Lung (tissue), 12 donors: ENCODE measurements around the gene DNAJC1. TPM values are rescaled to one million over a fixed set of nuclear protein-coding genes. Genes with fewer than 3 reads are reported as not detected.

ENCODE experiments used
- ATAC-seq: fragments of 200-7000 bp; cut with Tn5 transposase; one replicate; pipeline ENCODE4 v1.9.1; 2020; ENCODE audit warnings: moderate number of reproducible peaks; ENCODE audit not compliant: insufficient read depth, low FRiP score
- DNase-seq, 3 donors: peaks; one replicate each; pipeline ENCODE4 v3.0.0-alpha.2; 2013 to 2017
- H3K27ac ChIP-seq, 2 donors: one replicate each; pipeline ENCODE4 v1.5.1; 2013; ENCODE audit warnings: mild to moderate bottlenecking in 2 of 2, moderate library complexity in 2 of 2, control low read depth in 1 of 2, inconsistent platforms in 1 of 2, low read depth in 1 of 2, low read length in 1 of 2
- H3K27me3 ChIP-seq, 3 donors: one replicate each; pipeline ENCODE4 v1.5.1; 2013; ENCODE audit warnings: low read length in 2 of 3; ENCODE audit not compliant: control insufficient read depth in 3 of 3, insufficient read depth in 3 of 3
- H3K36me3 ChIP-seq, 4 donors: one replicate each; pipeline ENCODE4 v1.5.1; 2013; ENCODE audit warnings: low read length in 4 of 4, mild to moderate bottlenecking in 1 of 4, moderate library complexity in 1 of 4; ENCODE audit not compliant: control insufficient read depth in 4 of 4, insufficient read depth in 4 of 4
- H3K4me1 ChIP-seq, 5 donors: one replicate each; pipeline ENCODE4 v1.5.1; 2013; ENCODE audit warnings: low read length in 5 of 5, mild to moderate bottlenecking in 2 of 5, moderate library complexity in 1 of 5; ENCODE audit not compliant: control insufficient read depth in 5 of 5, insufficient read depth in 5 of 5
- H3K4me3 ChIP-seq: one replicate; pipeline ENCODE4 v1.5.1; 2013; ENCODE audit warnings: mild to moderate bottlenecking, control low read depth, moderate library complexity
- H3K9ac ChIP-seq, 2 donors: one replicate each; pipeline ENCODE4 v1.5.1; 2013; ENCODE audit warnings: low read length in 2 of 2, control low read depth in 1 of 2; ENCODE audit not compliant: insufficient read depth in 1 of 2
- H3K9me3 ChIP-seq, 4 donors: one replicate each; pipeline ENCODE4 v1.5.1; 2013; ENCODE audit warnings: low read length in 3 of 4, mild to moderate bottlenecking in 1 of 4, moderate library complexity in 1 of 4; ENCODE audit not compliant: control insufficient read depth in 4 of 4, insufficient read depth in 3 of 4
- CTCF ChIP-seq: IDR thresholded peaks from 2 replicates; pipeline ENCODE4 v1.5.1; 2012; ENCODE audit warnings: mild to moderate bottlenecking; ENCODE audit errors: control extremely low read depth, extremely low read depth
- WGBS, 2 donors: extraction: QIAGEN DNeasy Blood & Tissue Kit; methylation state at CpG; one replicate each; pipeline ENCODE4 v1.1.7; 2013; 5-methylcytosine and 5-hydroxymethylcytosine counted together
- polyA plus RNA-seq, 2 donors: library from polyadenylated mRNA; stranded (reverse); fragments of 200-250 nt; gene quantifications; one replicate each; pipeline ENCODE4 v1.2.1, GENCODE V29; 2013
- total RNA-seq, 2 donors: library from RNA; depleted of rRNA in 1 of 2; stranded (reverse); fragments of >200 nt in 1 of 2; gene quantifications; one replicate each; pipeline ENCODE4 v1.2.1, GENCODE V29; 2014 to 2021
- donor health status: control.
- donor health status: control.
- donor health status: Bipolar disorder and iron deficiency.
- donor health status: healthy.
- donor health status: DM: yes; HTN: yes; CAD: no.

Gene DNAJC1
- total and polyA plus RNA-seq, 4 donors, result 31.0 to 38.2 (median 35.6) TPM

GRCh38 chr10:21934307-21934706 is 69.2 kb downstream of the DNAJC1 start:
- no peaks in the 10 kb centered on the region for H3K27me3 ChIP-seq
- no peak overlapping the region for H3K9ac ChIP-seq
- 88 to 100% methylated on average over 1 of the region's 1 CpG for WGBS, 2 donors
- no peaks in the 10 kb centered on the region for H3K36me3 ChIP-seq
- no peak for TF ChIP-seq CTCF
- H3K4me1 ChIP-seq, result peaks cover 0 to 11% (median 0%) of the 10 kb centered on the region in 5 donors
- DNase-seq, result no peak
- no peak for ATAC-seq
- H3K4me3 ChIP-seq, result no peak overlapping the region
- H3K9me3 ChIP-seq, result peaks cover 0 to 5% (median 1%) of the 10 kb centered on the region in 4 donors
- H3K27ac ChIP-seq, result no peak overlapping the region

- H3K36me3 ChIP-seq, result no peaks in the 10 kb centered on the region
- H3K4me1 ChIP-seq, result peaks cover 0 to 19% (median 1%) of the 10 kb centered on the region in 5 donors
- H3K27ac ChIP-seq, result no peak overlapping the region
- H3K9ac ChIP-seq, result no peak overlapping the region
- H3K4me3 ChIP-seq, result no peak overlapping the region
- 95% methylated on average over 2 of the region's 2 CpGs for WGBS, 2 donors
- no peaks in the 10 kb centered on the region for H3K9me3 ChIP-seq
- ATAC-seq, result no peak
- TF ChIP-seq CTCF, result no peak
- no peaks in the 10 kb centered on the region for H3K27me3 ChIP-seq
- no peak for DNase-seq
Measured at GRCh38 chr10:21929070-21929469, 74.5 kb downstream of the DNAJC1 start.

- ATAC-seq (no peak), DNase-seq (peak in 1 of 3 donors; percentile 50)
- TF ChIP-seq CTCF, result no peak
- Histone ChIP-seq H3K9ac (peak overlapping the region in 1 of 2 donors; percentile 7), H3K27me3 (no peaks in the 10 kb centered on the region), H3K27ac (no peak overlapping the region), H3K36me3 (no peaks in the 10 kb centered on the region), H3K4me1 (peaks cover 0 to 19% (median 0%) of the 10 kb centered on the region in 5 donors), H3K4me3 (no peak overlapping the region), H3K9me3 (no peaks in the 10 kb centered on the region)
- 86 to 94% methylated on average over 4 of the region's 4 CpGs for WGBS, 2 donors
Measured at GRCh38 chr10:21927631-21928353, 75.7 kb downstream of the DNAJC1 start.
